K562 (cell line): ENCODE results near the gene FUCA1. TPM values are rescaled to one million over a fixed set of nuclear protein-coding genes. Genes with fewer than 3 reads are reported as not detected.

Source experiments
- ATAC-seq: fragments of 200-7000 bp; cut with Tn5 transposase; 3 replicates; pipeline ENCODE4 v1.9.1; 2020; ENCODE audit warnings: moderate library complexity
- BruUV-seq: library from RNA; stranded (reverse); fragments of 400-500 nt; replicated peaks from 2 replicates; lab custom pipeline; 2021; lab: Mats Ljungman, UMichigan
- CTCF ChIA-PET: fragments of 300-600 bp; formaldehyde crosslinking; extraction: SDS; loops from one replicate; lab custom pipeline; 2021; ENCODE audit warnings: low intra/inter-chr PET ratio; lab: Yijun Ruan, JAX
- POLR2A ChIA-PET: fragments of 300-600, 350-650 bp; sonication (Branson Sonifier 250); formaldehyde crosslinking; extraction: SDS; loops from one replicate; lab custom pipeline; 2021; ENCODE audit warnings: antibody characterized with exemption, inconsistent platforms; lab: Yijun Ruan, JAX
- DNase-seq, 4 experiments: peaks; one replicate each; pipeline versions ENCODE4 v3.0.0 to v3.0.0-alpha.2; 2011 to 2018; ENCODE audit warnings: low spot score in 3 of 4, mixed read lengths in 3 of 4; ENCODE audit errors: extremely low read depth in 1 of 4
- FAIRE-seq: peaks from 2 replicates; lab custom pipeline; 2011; peaks lifted over from hg19 to GRCh38; lab: Jason Lieb, UNC
- H2AFZ ChIP-seq: 2 replicates; pipeline ENCODE4 v1.6.0; 2011; ENCODE audit warnings: low read depth, low read length, control low read depth, inconsistent platforms
- H3K27ac ChIP-seq: fragments of 200-600 bp; 3 replicates; pipeline ENCODE4 v1.8.0; 2011; ENCODE audit warnings: low read depth, mild to moderate bottlenecking, control low read depth, inconsistent platforms, low read length, moderate library complexity, mixed read lengths; ENCODE audit errors: extremely low read depth
- H3K27me3 ChIP-seq, 2 experiments: fragments of 300-600 bp in 1 of 2; 2 replicates in 1 of 2; 3 replicates in 1 of 2; pipeline versions ENCODE4 v1.6.0 to v1.8.0; 2011; ENCODE audit warnings: inconsistent platforms in 2 of 2, low read length in 2 of 2, mild to moderate bottlenecking in 1 of 2, mixed read lengths in 1 of 2, moderate library complexity in 1 of 2; ENCODE audit not compliant: control insufficient read depth in 2 of 2, insufficient read depth in 2 of 2
- H3K36me3 ChIP-seq: fragments of 300-600 bp; 3 replicates; pipeline ENCODE4 v1.8.0; 2011; ENCODE audit warnings: mild to moderate bottlenecking, low read length, inconsistent platforms; ENCODE audit not compliant: control insufficient read depth, insufficient read depth
- H3K4me1 ChIP-seq, 2 experiments: fragments of 200-600 bp in 1 of 2; replicated peaks in 1 of 2; 2 replicates in 1 of 2; 3 replicates in 1 of 2; pipeline versions ENCODE4 v1.5.1 to v1.8.0; 2011; ENCODE audit warnings: inconsistent platforms in 2 of 2, low read length in 2 of 2, mild to moderate bottlenecking in 1 of 2, mixed read lengths in 1 of 2, moderate library complexity in 1 of 2; ENCODE audit not compliant: control insufficient read depth in 2 of 2, insufficient read depth in 2 of 2
- H3K4me2 ChIP-seq: 2 replicates; pipeline ENCODE4 v1.6.1; 2011; ENCODE audit warnings: low read length, control low read depth, inconsistent platforms, mixed read lengths; ENCODE audit not compliant: insufficient read depth
- H3K4me3 ChIP-seq: fragments of 200-600 bp; sonication (generic), shearing (Covaris generic); 2 replicates; pipeline ENCODE4 v1.5.1; 2016; ENCODE audit warnings: control low read depth, inconsistent platforms
- H3K79me2 ChIP-seq: fragments of 200-600 bp; 3 replicates; pipeline ENCODE4 v1.8.0; 2011; ENCODE audit warnings: low read length, inconsistent platforms; ENCODE audit not compliant: control insufficient read depth, insufficient read depth
- H3K9ac ChIP-seq, 2 experiments: 2 replicates each; pipeline versions ENCODE4 v1.6.0 to v1.6.1; 2011; ENCODE audit warnings: low read depth in 2 of 2, low read length in 2 of 2, control low read depth in 1 of 2, inconsistent platforms in 1 of 2, mild to moderate bottlenecking in 1 of 2, mixed read lengths in 1 of 2; ENCODE audit not compliant: insufficient read depth in 1 of 2
- H3K9me1 ChIP-seq: one replicate; pipeline ENCODE4 v1.6.0; 2011; ENCODE audit warnings: inconsistent platforms, mild to moderate bottlenecking, low read length, moderate library complexity; ENCODE audit not compliant: control insufficient read depth, insufficient read depth
- H3K9me3 ChIP-seq: replicated peaks from 2 replicates; pipeline ENCODE4 v1.5.1; 2011; ENCODE audit warnings: low read depth, low read length, inconsistent platforms; ENCODE audit not compliant: control insufficient read depth, insufficient read depth
- H4K20me1 ChIP-seq: replicated peaks from 2 replicates; pipeline ENCODE4 v1.6.1; 2011; ENCODE audit warnings: low read length, inconsistent platforms, mixed read lengths; ENCODE audit not compliant: control insufficient read depth, insufficient read depth
- BRF2 ChIP-seq: IDR thresholded peaks from 3 replicates; pipeline ENCODE4 v1.6.1; 2011; ENCODE audit warnings: borderline replicate concordance, mild to moderate bottlenecking; ENCODE audit not compliant: insufficient read length, insufficient read depth
- CXXC5 ChIP-seq: fragments of 250-450 bp; sonication (Bioruptor Pico); IDR thresholded peaks from 2 replicates; pipeline ENCODE4 v1.8.0; 2022; ENCODE audit warnings: inconsistent platforms, mild to moderate bottlenecking, moderate library complexity
- GABPB1 ChIP-seq: sonication (generic); formaldehyde crosslinking; IDR thresholded peaks from 2 replicates; pipeline ENCODE4 v1.8.0; 2022; ENCODE audit warnings: mild to moderate bottlenecking, missing genetic modification reagents
- GTF3C2 ChIP-seq: IDR thresholded peaks from 3 replicates; pipeline ENCODE4 v1.6.1; 2011; ENCODE audit warnings: borderline replicate concordance, mild to moderate bottlenecking, moderate library complexity; ENCODE audit not compliant: insufficient read length; ENCODE audit errors: extremely low read depth
- HCFC1 ChIP-seq: IDR thresholded peaks from 2 replicates; pipeline ENCODE4 v1.6.1; 2012; ENCODE audit warnings: low read depth, low read length, improper control_type of control experiment
- HEY1 ChIP-seq: fragments of 250-450 bp; sonication (Bioruptor Pico); IDR thresholded peaks from 2 replicates; pipeline ENCODE4 v1.5.0; 2020; ENCODE audit warnings: mild to moderate bottlenecking, moderate library complexity, borderline replicate concordance
- KAT7 ChIP-seq: sonication (generic); formaldehyde crosslinking; IDR thresholded peaks from 2 replicates; pipeline ENCODE4 v1.8.0; 2022; ENCODE audit warnings: missing genetic modification reagents, mild to moderate bottlenecking, borderline replicate concordance
- NR1H2 ChIP-seq: sonication (generic); formaldehyde crosslinking; IDR thresholded peaks from 2 replicates; pipeline ENCODE4 v1.4.0; 2020; ENCODE audit warnings: mild to moderate bottlenecking, missing genetic modification reagents
- NR4A1 ChIP-seq, 2 experiments: fragments of 250-450 bp in 1 of 2; fragments of 450-650 bp in 1 of 2; sonication (Bioruptor Pico) in 1 of 2; IDR thresholded peaks; 2 replicates each; pipeline versions ENCODE4 v1.4.0 to v1.6.1; 2016 to 2020; ENCODE audit warnings: mild to moderate bottlenecking in 2 of 2, missing compliant biosample characterization in 1 of 2, missing genetic modification characterization in 1 of 2, moderate library complexity in 1 of 2
- PHB ChIP-seq: fragments of 250-450 bp; sonication (Bioruptor Pico); IDR thresholded peaks from 2 replicates; pipeline ENCODE4 v1.5.0; 2021
- PPARD ChIP-seq: fragments of 250-450 bp; sonication (Bioruptor Pico); IDR thresholded peaks from 2 replicates; pipeline ENCODE4 v1.8.0; 2022; ENCODE audit warnings: inconsistent platforms, mild to moderate bottlenecking, moderate library complexity
- STAT5B ChIP-seq: fragments of 250-450 bp; sonication (Bioruptor Pico); IDR thresholded peaks from 2 replicates; pipeline ENCODE4 v1.8.0; 2021; ENCODE audit warnings: mild to moderate bottlenecking, inconsistent platforms
- TARDBP ChIP-seq: fragments of 450-650 bp; IDR thresholded peaks from 2 replicates; pipeline ENCODE4 v1.6.1; 2016
- ZKSCAN1 ChIP-seq: fragments of 150-350 bp; IDR thresholded peaks from 2 replicates; pipeline ENCODE4 v1.6.1; 2016; ENCODE audit warnings: low read depth, low read length
- ZNF277 ChIP-seq: fragments of 250-450 bp; sonication (Bioruptor Pico); IDR thresholded peaks from 2 replicates; pipeline ENCODE4 v1.8.0; 2022; ENCODE audit warnings: inconsistent platforms, mild to moderate bottlenecking, moderate library complexity, borderline replicate concordance
- ZNF740 ChIP-seq, 3 experiments: fragments of 200-800 bp in 1 of 3; sonication (Bioruptor generic) in 1 of 3; sonication (generic) in 1 of 3; formaldehyde crosslinking in 1 of 3; IDR thresholded peaks; 2 replicates each; pipeline versions ENCODE4 v1.6.1 to v1.8.0; 2016 to 2022; ENCODE audit warnings: mild to moderate bottlenecking in 2 of 3, missing compliant biosample characterization in 2 of 3, missing genetic modification characterization in 2 of 3, missing genetic modification reagents in 1 of 3
- WGBS: fragments of 100-300 bp; shearing (Covaris generic); methylation state at CpG from one replicate; pipeline ENCODE4 v1.1.6; 2016; ENCODE audit warnings: low coverage, mixed read lengths; ENCODE audit not compliant: insufficient coverage; ENCODE audit errors: missing lambda C conversion rate; 5-methylcytosine and 5-hydroxymethylcytosine counted together
- in situ Hi-C: fragments of 300-500 bp; cut with MboI; formaldehyde crosslinking; loops from 4 replicates; pipeline ENCODE4 v1.15.0; 2018; ENCODE audit warnings: inconsistent platforms, mixed read lengths
- intact Hi-C: fragments of 100-400 bp; cut with micrococcal nuclease; formaldehyde crosslinking; loops from 2 replicates; pipeline ENCODE4 v1.14.2; 2022
- polyA plus RNA-seq, 8 experiments: library from polyadenylated mRNA; depleted of rRNA in 4 of 8; stranded (reverse) in 5 of 8; unstranded in 3 of 8; fragments of >200 nt; fragmentation: Nextera tagmentation in 2 of 8; fragmentation: Illumina TruSeq in 1 of 8; extraction: Ambion mirVana in 2 of 8; extraction: Trizol in 1 of 8; gene quantifications; 2 replicates each; pipeline versions ENCODE4 v1.2.1 to v1.2.3, GENCODE V29; 2011 to 2014; ENCODE audit warnings: inconsistent platforms in 1 of 8, missing spikeins in 1 of 8
- total RNA-seq, 7 experiments: library from RNA; depleted of rRNA in 6 of 7; stranded (reverse); fragments of >200 nt in 6 of 7; fragmentation: Illumina TruSeq in 2 of 7; extraction: Trizol in 2 of 7; gene quantifications; 2 replicates each; pipeline versions ENCODE4 v1.2.1 to v1.2.3, GENCODE V29; 2011 to 2021; ENCODE audit warnings: low replicate concordance in 1 of 7

Gene FUCA1
- total and polyA plus RNA-seq, 9 of the 15 experiments (the other 6 are each of a cell fraction or from before 2014, with no cell fraction given) = 7.0 to 20.5 (median 13.5) TPM

- H3K27me3 ChIP-seq = no peaks in the 10 kb centered on the region
- CTCF ChIA-PET = no interaction called here
- no peak overlapping the region for H3K4me3 ChIP-seq
- H3K9ac ChIP-seq = no peak overlapping the region
- 82% methylated on average over 8 of the region's 8 CpGs for WGBS
- in situ Hi-C loops = no loop called here
- no peak overlapping the region for H3K4me2 ChIP-seq
- intact Hi-C loops = no loop called here
- no peak overlapping the region for H3K27ac ChIP-seq
- H3K79me2 ChIP-seq = no peaks in the 10 kb centered on the region
- BruUV-seq = no TSS peak
- no peak overlapping the region; the same call in 1 of the 2 replicates for H2AFZ ChIP-seq
- FAIRE-seq (no peak), ATAC-seq (no peak), DNase-seq (no peak)
- no peaks in the 10 kb centered on the region for H3K9me1 ChIP-seq
- no peaks in the 10 kb centered on the region for H3K9me3 ChIP-seq
- H3K36me3 ChIP-seq = no peaks in the 10 kb centered on the region
- no peaks in the 10 kb centered on the region for H4K20me1 ChIP-seq
- POLR2A ChIA-PET = interaction anchor here (0.9 to 1.3 kb wide), 2 partner anchors 16 to 61 kb away, joined by 4 to 5 read pairs; no protein-coding TSS in a partner anchor
- peaks cover 44 to 56% of the 10 kb centered on the region in 2 experiments for H3K4me1 ChIP-seq
- no peak for TF ChIP-seq PPARD (CRISPR knock-in tag)
- no peak for TF ChIP-seq ZNF277 (CRISPR knock-in tag)
- no peak for TF ChIP-seq HEY1 (CRISPR knock-in tag)
- no peak for TF ChIP-seq KAT7 (CRISPR knock-in tag)
- TF ChIP-seq NR1H2 (CRISPR knock-in tag) = no peak
- no peak for TF ChIP-seq TARDBP
- TF ChIP-seq BRF2 = no peak
- TF ChIP-seq GTF3C2 = no peak
- TF ChIP-seq PHB = no peak
- no peak for TF ChIP-seq HCFC1
- no peak for TF ChIP-seq STAT5B
- TF ChIP-seq GABPB1 (CRISPR knock-in tag) = no peak
- no peak for TF ChIP-seq NR4A1 (CRISPR knock-in tag; IDR thresholded peaks at IDR 0.05)
- TF ChIP-seq NR4A1 (tag; IDR thresholded peaks at IDR 0.05) = no peak
- no peak for TF ChIP-seq ZNF740 (CRISPR knock-in tag; IDR thresholded peaks at IDR 0.05)
- no peak for TF ChIP-seq ZNF740 (tag; IDR thresholded peaks at IDR 0.05)
- no peak for TF ChIP-seq CXXC5 (CRISPR knock-in tag)
- TF ChIP-seq ZKSCAN1 = no peak
These were observed 43.8 kb upstream of the FUCA1 start for GRCh38 chr1:23911921-23912320.
